GM10248 (cell line): ENCODE results near the gene PRKAB1.
"Not testable (repeated sequence)": the region's sequence is repeated elsewhere in the genome, so short reads cannot be mapped to it uniquely, and the experiment has no call there.

ENCODE experiments used
- CTCF ChIA-PET: fragments of 300-600 bp; sonication (Branson Sonifier 250); formaldehyde crosslinking; extraction: SDS; loops from one replicate; lab custom pipeline; 2021; ENCODE audit warnings: antibody characterized with exemption; lab: Yijun Ruan, JAX
- POLR2A ChIA-PET: fragments of 350-650 bp; sonication (Branson Sonifier 250); formaldehyde crosslinking; extraction: SDS; loops from one replicate; lab custom pipeline; 2020; ENCODE audit warnings: antibody characterized with exemption; lab: Yijun Ruan, JAX
- DNase-seq: peaks from one replicate; pipeline ENCODE4 v3.0.0; 2012; ENCODE audit errors: extremely low spot score
- TF ChIP-seq, protein P1 (sequence below): IDR thresholded peaks from 2 replicates; pipeline ENCODE4 v1.5.1; 2012; ENCODE audit warnings: mild to moderate bottlenecking, low read depth; ENCODE audit errors: extremely low read depth, missing control alignments, control extremely low read depth

The PRKAB1 gene, protein sequence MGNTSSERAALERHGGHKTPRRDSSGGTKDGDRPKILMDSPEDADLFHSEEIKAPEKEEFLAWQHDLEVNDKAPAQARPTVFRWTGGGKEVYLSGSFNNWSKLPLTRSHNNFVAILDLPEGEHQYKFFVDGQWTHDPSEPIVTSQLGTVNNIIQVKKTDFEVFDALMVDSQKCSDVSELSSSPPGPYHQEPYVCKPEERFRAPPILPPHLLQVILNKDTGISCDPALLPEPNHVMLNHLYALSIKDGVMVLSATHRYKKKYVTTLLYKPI

GRCh38 chr12:119667577-119668323, at the start of gene PRKAB1:
Gene PRKAB1, plus strand, starts transcription at chr12:119668133. Its CDS starts 112 bp downstream, at chr12:119668245.
- TF ChIP-seq, protein P1, sequence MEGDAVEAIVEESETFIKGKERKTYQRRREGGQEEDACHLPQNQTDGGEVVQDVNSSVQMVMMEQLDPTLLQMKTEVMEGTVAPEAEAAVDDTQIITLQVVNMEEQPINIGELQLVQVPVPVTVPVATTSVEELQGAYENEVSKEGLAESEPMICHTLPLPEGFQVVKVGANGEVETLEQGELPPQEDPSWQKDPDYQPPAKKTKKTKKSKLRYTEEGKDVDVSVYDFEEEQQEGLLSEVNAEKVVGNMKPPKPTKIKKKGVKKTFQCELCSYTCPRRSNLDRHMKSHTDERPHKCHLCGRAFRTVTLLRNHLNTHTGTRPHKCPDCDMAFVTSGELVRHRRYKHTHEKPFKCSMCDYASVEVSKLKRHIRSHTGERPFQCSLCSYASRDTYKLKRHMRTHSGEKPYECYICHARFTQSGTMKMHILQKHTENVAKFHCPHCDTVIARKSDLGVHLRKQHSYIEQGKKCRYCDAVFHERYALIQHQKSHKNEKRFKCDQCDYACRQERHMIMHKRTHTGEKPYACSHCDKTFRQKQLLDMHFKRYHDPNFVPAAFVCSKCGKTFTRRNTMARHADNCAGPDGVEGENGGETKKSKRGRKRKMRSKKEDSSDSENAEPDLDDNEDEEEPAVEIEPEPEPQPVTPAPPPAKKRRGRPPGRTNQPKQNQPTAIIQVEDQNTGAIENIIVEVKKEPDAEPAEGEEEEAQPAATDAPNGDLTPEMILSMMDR: peak; percentile 96
- DNase-seq: peak; percentile 98
- ChIA-PET CTCF (interaction anchor here (0.7 to 3.5 kb wide), 12 partner anchors 10 to 241 kb away, joined by 3 to 37 read pairs (median 4); no protein-coding TSS in a partner anchor), POLR2A (no interaction called here)

DNA sequence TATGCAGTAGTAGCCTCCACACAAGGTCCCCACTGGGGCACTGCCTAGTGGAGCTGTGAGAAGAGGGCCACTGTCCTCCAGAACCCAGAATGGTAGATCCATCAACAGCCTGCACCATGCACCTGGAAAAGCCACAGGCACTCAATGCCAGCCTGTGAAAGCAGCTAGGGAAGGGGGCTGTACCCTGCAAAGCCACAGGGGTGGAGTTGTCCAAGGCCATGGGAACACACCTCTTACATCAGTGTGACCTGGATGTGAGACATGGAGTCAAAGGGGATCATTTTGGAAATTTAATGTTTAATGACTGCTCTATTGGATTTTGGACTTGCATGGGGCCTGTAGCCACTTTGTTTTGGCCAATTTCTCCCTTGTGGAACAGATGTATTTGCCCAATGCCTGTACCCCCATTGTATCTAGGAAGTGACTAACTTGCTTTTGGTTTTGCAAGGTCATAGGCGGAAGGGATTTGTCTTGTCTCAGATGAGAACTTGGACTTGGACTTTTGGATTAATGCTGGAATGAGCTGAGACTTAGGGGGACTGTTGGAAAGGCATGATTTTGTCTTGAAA, 49.5 kb upstream of the PRKAB1 start:
- CTCF ChIA-PET, DNase-seq, POLR2A ChIA-PET: not testable (repeated sequence)

DNA sequence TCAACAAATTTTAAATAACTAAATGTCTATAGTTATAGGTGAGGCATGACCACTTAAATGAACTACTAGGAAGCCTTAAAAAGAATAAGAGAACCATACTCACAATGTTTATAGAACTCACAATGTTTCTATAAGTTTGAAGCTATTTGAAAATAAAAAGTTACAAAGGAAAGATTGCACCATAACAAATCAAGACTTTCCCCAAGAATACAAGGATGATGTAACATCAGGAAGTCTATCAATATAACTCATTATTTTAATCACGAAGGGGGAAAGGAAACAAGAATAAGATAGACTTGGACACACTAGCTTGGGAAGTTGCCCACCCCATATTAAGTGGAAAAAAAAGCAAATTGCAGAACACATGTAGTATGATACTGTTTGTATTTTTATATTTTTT, 47.4 kb upstream of the PRKAB1 start:
- no peak for DNase-seq
- ChIA-PET POLR2A (no interaction called here), CTCF (interaction anchor here (1.0 to 1.2 kb wide), 2 partner anchors 25 to 208 kb away, joined by 3 read pairs; no protein-coding TSS in a partner anchor)
- TF ChIP-seq, protein P1: no peak

DNA sequence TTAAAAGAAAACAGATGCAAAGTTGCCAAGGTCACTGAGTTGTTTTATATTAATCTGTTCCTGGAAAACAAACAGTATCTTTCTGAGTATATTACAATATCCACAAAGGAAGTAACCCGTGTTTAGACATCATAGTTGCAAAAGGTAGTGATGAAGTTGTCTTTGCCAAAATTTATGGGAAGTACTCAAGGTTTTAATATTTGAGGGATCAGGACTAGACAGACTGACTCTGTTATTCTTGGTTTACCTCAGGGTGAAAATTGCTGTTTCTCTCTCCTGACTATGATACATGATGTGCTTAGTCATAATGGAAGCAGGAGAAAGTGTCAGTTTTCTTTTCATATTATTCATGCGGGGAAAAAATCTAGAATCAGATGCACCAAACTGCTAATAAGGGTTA, 46.1 kb upstream of the PRKAB1 start:
- no peak for DNase-seq
- TF ChIP-seq, protein P1: no peak
- CTCF ChIA-PET: interaction anchor here (1.1 kb wide), 1 partner anchor 9 kb away, joined by 3 read pairs; no protein-coding TSS in a partner anchor
- POLR2A ChIA-PET: no interaction called here

DNA sequence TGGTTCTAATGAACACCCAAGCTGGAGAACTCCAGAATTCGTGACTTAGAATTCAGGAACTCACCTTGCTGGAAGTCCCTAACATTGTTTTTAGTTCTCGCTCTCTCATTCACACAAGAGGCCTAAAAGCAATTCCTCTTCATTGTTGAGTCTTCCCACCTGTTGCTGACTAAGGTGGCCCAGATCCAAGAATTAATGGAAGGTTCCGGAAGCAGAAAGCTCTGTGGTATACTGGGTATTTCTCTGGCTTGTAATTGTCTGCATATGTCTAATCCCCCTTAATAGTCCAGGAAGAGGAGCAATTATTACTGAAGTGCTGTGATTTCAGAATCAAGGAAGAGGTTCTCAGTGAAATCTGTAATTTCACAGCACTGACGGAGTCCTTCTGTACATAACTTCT, 43.0 kb upstream of the PRKAB1 start:
- ChIA-PET POLR2A (no interaction called here), CTCF (interaction anchor here (0.9 kb wide), 1 partner anchor 17 kb away, joined by 3 read pairs; no protein-coding TSS in a partner anchor)
- DNase-seq: no peak
- TF ChIP-seq, protein P1: no peak

DNA sequence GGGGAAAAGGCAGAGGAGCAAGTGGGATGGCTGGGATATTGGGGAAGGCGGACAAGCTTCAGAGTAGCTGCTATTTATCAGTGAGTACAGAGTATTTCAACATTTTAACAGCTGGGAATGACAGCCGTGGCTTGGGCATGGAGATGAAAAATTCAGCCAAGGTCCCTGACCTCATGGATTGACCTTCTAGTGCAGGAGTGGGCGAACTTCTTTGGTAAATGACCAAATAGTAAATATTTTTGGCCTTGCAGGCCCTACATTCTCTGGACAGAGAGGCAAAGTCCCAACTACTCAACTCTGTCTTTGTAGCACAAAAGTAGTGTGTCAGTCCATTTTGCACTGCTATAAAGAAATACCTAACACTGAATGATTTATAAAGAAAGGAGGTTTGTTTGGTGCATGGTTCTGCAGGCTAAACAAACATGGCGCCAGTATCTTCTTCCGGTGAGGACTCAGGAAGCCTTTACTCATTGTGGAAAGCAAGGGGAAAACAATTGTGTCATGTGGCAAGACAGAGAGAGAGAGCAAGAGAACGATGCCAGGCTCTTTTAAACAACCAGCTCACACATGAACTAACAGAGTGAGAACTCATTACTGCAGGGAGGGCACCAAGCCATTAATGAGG, 40.8 kb upstream of the PRKAB1 start:
- CTCF ChIA-PET: no interaction called here
- DNase-seq: no peak
- POLR2A ChIA-PET: no interaction called here
- TF ChIP-seq, protein P1: no peak
